Calu3 (cell line): ENCODE measurements around the gene GNAT1. TPM values are rescaled to one million over a fixed set of nuclear protein-coding genes. Genes with fewer than 3 reads are reported as not detected.

Experiments used
- BruUV-seq: library from RNA; stranded (reverse); fragments of 400-500 nt; replicated peaks from 2 replicates; lab custom pipeline; 2021; lab: Mats Ljungman, UMichigan
- CTCF ChIA-PET: fragments of 300-600 bp; sonication (Branson Sonifier 250); formaldehyde crosslinking; loops from one replicate; lab custom pipeline; 2022; ENCODE audit warnings: antibody characterized with exemption; lab: Charles Lee
- DNase-seq: peaks from one replicate; pipeline ENCODE4 v3.0.0; 2022
- H3K27ac Mint-ChIP-seq: one replicate; pipeline ENCODE4 v1.8.0; 2022; ENCODE audit warnings: mixed read lengths; ENCODE audit not compliant: unreplicated experiment
- H3K27me3 Mint-ChIP-seq: one replicate; pipeline ENCODE4 v1.8.0; 2022; ENCODE audit warnings: mixed read lengths; ENCODE audit not compliant: unreplicated experiment
- H3K36me3 Mint-ChIP-seq: one replicate; pipeline ENCODE4 v1.8.0; 2022; ENCODE audit warnings: mild to moderate bottlenecking, moderate library complexity, mixed read lengths; ENCODE audit not compliant: insufficient read depth, unreplicated experiment
- H3K4me1 Mint-ChIP-seq: one replicate; pipeline ENCODE4 v1.8.0; 2022; ENCODE audit warnings: mild to moderate bottlenecking, low read depth, mixed read lengths; ENCODE audit not compliant: unreplicated experiment
- H3K4me3 Mint-ChIP-seq: one replicate; pipeline ENCODE4 v1.8.0; 2022; ENCODE audit warnings: mild to moderate bottlenecking, low read depth, moderate library complexity, mixed read lengths; ENCODE audit not compliant: unreplicated experiment
- H3K9me3 Mint-ChIP-seq: one replicate; pipeline ENCODE4 v1.8.0; 2022; ENCODE audit warnings: low read depth, mixed read lengths; ENCODE audit not compliant: unreplicated experiment
- CTCF ChIP-seq: fragments of 200-600 bp; IDR thresholded peaks from one replicate; pipeline ENCODE4 v1.8.0; 2022; ENCODE audit warnings: antibody characterized with exemption; ENCODE audit not compliant: unreplicated experiment
- intact Hi-C: fragments of 100-400 bp; cut with micrococcal nuclease; formaldehyde crosslinking; loops from one replicate; pipeline ENCODE4 v1.10.0; 2022; ENCODE audit not compliant: unreplicated experiment
- total RNA-seq: library from RNA; stranded (reverse); gene quantifications from 2 replicates; pipeline ENCODE4 v1.2.3, GENCODE V29; 2022

Gene GNAT1
- total RNA-seq, 1 experiment from 2014 or later: not detected

GRCh38 chr3:50212971-50213370, 21.6 kb downstream of the GNAT1 start:
- TF ChIP-seq CTCF: no peak
- BruUV-seq: no TSS peak
- no peaks in the 10 kb centered on the region for H3K4me1 Mint-ChIP-seq
- intact Hi-C loops: no loop called here
- no peaks in the 10 kb centered on the region for H3K9me3 Mint-ChIP-seq
- no peak overlapping the region for H3K27ac Mint-ChIP-seq
- H3K4me3 Mint-ChIP-seq: no peak overlapping the region
- CTCF ChIA-PET: interaction anchor here (0.5 kb wide), 1 partner anchor 59 kb away, joined by 5 read pairs; no protein-coding TSS in a partner anchor
- H3K27me3 Mint-ChIP-seq: peaks cover 29% of the 10 kb centered on the region
- no peak for DNase-seq
- no peaks in the 10 kb centered on the region for H3K36me3 Mint-ChIP-seq

- no peaks in the 10 kb centered on the region for H3K9me3 Mint-ChIP-seq
- CTCF ChIA-PET: interaction anchor here (0.5 kb wide), 1 partner anchor 59 kb away, joined by 5 read pairs; no protein-coding TSS in a partner anchor
- BruUV-seq: no TSS peak
- H3K4me3 Mint-ChIP-seq: no peak overlapping the region
- H3K4me1 Mint-ChIP-seq: no peaks in the 10 kb centered on the region
- intact Hi-C loops: no loop called here
- DNase-seq: no peak
- H3K36me3 Mint-ChIP-seq: no peaks in the 10 kb centered on the region
- H3K27ac Mint-ChIP-seq: no peak overlapping the region
- peaks cover 27% of the 10 kb centered on the region for H3K27me3 Mint-ChIP-seq
- no peak for TF ChIP-seq CTCF
Observed at GRCh38 chr3:50213373-50213772, 22.0 kb downstream of the GNAT1 start.

GRCh38 chr3:50214824-50215223, 23.4 kb downstream of the GNAT1 start:
- Mint-ChIP-seq H3K27me3 (peaks cover 32% of the 10 kb centered on the region), H3K9me3 (no peaks in the 10 kb centered on the region), H3K4me1 (no peaks in the 10 kb centered on the region), H3K27ac (no peak overlapping the region), H3K36me3 (no peaks in the 10 kb centered on the region), H3K4me3 (no peak overlapping the region)
- no peak for TF ChIP-seq CTCF
- intact Hi-C loops: no loop called here
- CTCF ChIA-PET: interaction anchor here (1.2 kb wide), 1 partner anchor 29 kb away, joined by 6 read pairs; no protein-coding TSS in a partner anchor
- no peak for DNase-seq
- BruUV-seq: no TSS peak

- BruUV-seq: no TSS peak
- intact Hi-C loops: no loop called here
- Mint-ChIP-seq H3K36me3 (no peaks in the 10 kb centered on the region), H3K27me3 (peaks cover 39% of the 10 kb centered on the region), H3K4me1 (no peaks in the 10 kb centered on the region), H3K9me3 (no peaks in the 10 kb centered on the region), H3K4me3 (no peak overlapping the region), H3K27ac (no peak overlapping the region)
- no peak for DNase-seq
- no peak for TF ChIP-seq CTCF
- CTCF ChIA-PET: interaction anchor here (1.2 kb wide), 2 partner anchors 13 to 28 kb away, joined by 3 to 6 read pairs; no protein-coding TSS in a partner anchor
Observed at GRCh38 chr3:50215529-50215928, 24.1 kb downstream of the GNAT1 start.
